Measurements from ENCODE around the gene TPRA1.
"Not testable (repeated sequence)": the region's sequence is repeated elsewhere in the genome, so short reads cannot be mapped to it uniquely, and the experiment has no call there.

The TPRA1 gene

DNA sequence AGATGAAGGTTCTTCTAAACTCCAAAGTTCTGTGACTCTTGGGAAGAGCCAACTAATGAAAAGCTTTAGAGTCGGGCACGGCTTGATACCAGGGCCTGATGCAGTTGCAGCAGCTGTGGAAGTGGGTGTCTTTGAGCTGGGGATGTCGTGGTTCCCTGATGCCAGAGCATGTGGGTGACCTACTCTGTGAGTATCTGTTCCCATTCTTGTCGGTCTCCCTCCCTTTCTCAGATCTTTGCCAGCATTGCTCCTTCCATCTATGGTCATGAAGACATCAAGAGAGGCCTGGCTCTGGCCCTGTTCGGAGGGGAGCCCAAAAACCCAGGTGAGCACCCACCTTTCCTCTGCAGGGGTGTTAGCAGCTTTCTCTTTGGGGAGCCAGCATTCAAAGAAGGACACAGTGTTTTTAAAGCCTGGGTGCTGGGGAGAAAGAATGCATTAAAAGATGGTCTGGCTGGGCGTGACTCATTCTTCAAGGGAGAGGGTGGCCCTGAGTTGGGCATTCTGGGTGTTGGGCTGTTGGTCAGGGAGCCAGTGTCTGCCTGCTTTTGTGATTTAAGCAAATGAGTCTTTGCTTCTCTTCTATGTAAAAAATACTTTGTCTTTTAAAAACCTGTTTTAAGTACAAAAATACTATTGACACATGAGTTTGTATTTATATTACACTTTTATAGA lies 25.2 kb upstream of the TPRA1 start:
- no peak for DNase-seq

DNA sequence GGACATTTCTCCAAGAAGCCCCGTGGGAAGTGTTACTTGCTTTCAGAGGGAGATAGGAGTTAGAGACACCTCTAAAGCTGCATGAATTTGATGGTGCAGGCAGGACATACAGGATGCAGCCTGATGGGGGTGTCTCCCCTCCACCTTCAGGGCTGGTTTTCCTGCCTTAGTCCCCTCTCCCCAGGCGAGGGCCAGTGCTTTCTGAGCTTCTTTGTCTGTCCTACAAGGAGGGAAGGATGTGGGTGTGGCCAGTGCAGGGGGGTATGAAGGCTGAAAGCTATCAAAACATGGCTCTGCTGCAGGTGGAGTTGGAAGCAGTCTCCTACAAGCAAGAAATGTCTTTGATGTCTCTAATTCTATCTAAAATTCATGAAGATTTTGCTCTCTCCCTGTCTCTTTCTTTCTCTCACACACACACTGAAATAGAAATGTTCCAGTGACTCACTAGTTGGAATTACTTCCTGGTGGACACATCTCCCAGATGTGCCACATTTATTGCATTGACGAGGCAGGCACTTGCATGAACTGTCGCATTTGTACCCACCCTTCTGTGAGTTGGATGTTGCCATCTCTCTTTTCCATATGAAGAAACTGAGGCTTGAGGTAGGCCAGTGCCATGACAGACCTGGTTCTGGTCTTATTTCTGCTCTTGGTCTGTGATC lies 24.5 kb upstream of the TPRA1 start:
- DNase-seq: no peak

DNA sequence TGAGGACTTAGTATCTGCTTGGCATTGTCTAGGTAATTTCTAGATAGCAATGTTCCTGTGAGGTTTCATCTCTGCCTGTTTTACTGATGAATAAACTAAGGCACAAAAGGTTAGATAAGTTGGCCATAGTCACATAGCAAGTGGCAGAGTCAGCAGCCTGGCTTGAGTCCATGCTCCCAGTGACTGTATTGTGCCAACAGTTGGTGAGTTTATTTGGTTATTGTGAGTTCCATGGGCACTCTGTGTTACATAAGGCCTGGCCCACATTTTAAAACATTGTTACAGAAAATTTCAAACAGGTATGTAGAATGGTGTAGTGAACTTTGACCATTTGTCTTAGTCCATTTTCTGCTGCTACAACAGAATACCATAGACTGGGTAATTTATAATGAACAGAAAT lies 22.9 kb upstream of the TPRA1 start:
- no peak for DNase-seq

DNA sequence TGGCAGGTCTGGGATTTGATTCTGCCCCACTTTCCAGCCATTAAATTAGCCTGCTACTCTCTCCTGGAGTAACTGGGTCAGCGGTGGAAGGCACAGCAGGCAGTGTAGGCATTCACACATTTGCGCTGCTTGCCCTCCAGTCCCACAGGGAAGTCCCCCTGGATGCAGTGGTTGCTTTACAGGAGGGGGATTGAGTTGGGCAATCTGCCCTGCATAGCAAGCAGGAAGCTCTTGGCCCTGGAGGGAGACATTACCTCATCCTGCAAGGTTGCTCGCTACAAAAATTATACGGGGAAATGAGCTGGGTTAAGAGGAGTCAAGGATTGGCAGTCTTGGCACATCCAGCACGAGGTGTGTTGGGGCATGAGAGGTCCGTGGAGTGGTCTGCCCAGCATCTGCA lies 22.4 kb upstream of the TPRA1 start:
- DNase-seq: no peak

DNA sequence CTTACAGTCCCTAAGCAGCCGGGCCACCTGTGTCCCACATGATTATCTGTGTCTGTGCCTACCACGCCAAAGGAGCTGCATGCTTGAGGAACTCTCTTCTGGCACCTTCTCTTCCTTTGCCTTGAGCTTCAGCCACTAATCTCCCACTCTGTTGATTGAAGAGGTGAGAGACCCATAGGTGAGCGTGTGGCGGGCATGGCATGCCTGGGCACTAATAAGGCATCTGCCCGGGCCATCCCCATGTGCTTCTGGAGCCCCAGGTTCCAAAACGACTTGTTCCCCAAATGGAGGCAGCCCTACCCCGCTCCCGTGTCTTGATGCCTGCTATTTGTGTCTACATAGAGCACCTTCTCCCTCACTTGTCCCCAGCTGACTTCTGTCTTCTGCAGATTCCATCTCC lies 20.7 kb upstream of the TPRA1 start:
- DNase-seq: no peak

DNA sequence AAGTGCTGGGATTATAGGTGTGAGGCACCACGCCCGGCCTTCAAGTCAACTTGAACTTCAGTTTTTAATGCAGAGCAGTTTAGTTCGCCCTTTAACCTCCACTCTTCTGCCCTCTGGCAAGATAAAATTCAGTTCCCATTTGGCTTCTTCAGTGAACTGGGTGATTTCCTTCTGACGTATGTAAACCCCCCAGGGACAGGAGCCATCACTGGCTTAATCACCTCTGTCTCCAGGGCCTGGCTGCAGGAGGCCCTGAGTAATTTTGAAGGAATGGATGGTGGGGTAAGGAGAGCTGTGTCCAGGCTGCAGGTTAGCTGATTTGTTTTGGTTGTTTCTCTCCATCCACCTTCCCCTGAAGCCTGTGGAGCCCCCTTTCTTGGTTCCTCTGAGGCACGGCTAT lies 19.6 kb upstream of the TPRA1 start:
- no peak for DNase-seq

DNA sequence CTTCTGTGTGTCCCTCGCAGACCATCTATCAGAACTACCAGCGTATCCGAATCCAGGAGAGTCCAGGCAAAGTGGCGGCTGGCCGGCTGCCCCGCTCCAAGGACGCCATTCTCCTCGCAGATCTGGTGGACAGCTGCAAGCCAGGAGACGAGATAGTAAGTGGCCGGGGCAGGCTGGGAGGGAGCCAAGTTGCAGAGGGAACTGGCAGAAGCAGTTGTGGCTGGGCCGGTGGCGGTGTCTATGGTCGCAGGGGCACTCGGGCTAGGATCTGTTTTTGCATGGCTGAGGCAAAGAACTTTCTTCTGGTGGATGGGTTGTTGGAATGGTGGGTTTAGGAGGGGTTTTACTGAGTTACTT lies 17.8 kb upstream of the TPRA1 start:
- no peak for DNase-seq

DNA sequence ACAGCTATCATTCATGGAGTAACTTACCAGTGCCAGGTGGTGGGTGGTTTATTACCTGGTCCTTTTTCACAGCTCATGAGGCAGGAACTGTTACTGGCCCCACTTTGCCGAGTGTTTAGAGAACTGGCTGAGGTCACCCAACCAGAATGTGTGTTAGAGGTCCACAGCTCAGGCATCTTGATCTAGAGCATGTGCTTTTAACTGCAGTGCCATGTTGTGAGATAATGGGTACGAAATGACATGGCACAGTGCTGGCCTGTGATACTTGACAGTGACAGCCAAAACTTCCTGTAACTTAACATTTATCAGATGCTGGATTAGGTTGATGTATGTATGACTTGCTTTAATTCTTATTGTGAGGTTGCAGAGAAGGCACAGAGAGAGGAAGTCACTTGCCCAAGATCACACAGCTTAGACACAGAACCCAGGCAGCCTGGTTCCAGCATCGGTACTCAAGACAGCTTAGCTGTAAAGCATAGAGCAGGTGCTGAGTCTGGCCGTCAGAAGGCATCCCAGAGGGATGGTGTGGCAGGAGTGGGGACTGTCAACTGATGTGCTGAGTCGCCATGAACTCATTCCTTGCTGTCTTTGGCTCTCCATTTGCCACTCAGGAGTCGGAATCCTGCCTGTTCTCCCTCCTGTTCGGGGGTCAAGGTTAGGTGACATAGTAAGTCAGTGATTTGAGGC lies 17.3 kb upstream of the TPRA1 start:
- DNase-seq: no peak

DNA sequence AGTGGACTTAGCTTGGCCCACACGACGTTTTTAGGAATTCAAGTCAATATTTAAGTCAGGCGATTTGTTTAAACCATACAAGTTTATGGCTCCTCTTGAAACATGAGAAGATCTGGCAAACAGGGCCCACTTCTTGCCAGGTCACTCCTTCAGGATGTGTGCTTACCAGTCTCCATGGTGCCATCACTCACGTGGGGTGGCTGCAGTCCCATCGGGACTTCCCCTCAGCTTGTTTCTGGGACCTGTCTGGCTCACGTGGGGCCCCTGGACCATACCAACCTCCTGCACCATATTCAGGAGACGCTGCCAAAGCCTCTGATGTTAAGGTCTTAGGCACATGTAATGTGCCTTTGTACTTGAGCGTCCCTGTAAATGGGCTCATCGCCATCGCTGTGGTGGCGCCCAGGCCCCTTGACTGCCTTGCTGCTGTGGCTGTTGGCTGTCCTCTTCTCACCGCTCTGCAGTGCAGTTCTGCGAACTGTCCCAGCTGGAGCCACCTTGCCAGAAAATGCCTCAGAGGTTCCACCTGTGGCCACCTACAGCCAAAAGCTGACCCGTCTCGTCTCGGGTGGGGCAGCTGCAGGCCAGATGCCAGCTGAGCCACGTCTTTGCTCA lies 16.6 kb upstream of the TPRA1 start:
- DNase-seq: no peak

DNA sequence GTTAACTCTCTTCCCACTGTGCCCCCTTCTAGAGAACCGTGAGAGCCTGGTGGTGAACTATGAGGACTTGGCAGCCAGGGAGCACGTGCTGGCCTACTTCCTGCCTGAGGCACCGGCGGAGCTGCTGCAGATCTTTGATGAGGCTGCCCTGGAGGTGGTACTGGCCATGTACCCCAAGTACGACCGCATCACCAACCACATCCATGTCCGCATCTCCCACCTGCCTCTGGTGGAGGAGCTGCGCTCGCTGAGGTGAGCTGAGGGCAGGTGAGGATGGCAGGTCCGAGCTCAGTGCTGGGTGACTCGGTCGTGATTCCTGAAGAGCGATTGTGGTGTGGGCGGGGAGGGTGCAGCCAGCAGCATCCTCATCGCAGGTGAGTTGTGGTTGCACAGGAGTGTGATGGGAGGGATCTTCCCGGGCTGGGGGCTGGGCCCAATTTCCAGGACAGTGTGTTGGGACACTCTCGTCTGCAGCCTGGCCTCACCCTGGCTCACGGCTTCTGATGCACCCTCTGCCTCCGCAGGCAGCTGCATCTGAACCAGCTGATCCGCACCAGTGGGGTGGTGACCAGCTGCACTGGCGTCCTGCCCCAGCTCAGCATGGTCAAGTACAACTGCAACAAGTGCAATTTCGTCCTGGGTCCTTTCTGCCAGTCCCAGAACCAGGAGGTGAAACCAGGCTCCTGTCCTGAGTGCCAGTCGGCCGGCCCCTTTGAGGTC lies 15.7 kb upstream of the TPRA1 start:
- DNase-seq: no peak

DNA sequence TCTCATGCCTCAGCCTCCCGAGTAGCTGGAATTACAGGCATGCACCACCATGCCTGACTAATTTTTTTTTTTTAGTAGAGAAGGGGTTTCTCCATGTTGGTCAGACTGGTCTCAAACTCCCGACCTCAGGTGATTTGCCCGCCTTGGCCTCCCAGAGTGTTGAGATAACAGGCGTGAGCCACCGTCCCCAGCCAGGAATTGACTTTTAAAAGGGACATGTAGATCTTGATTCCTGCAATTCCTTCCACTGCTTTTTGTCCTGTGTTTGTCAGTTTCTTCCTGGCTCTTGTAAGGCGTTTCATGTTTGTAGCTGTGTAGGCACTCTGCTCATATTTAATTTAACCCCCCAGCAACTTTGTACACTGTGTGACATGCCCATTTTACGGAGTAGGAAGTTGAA lies 15.0 kb upstream of the TPRA1 start:
- not testable (repeated sequence) for DNase-seq

DNA sequence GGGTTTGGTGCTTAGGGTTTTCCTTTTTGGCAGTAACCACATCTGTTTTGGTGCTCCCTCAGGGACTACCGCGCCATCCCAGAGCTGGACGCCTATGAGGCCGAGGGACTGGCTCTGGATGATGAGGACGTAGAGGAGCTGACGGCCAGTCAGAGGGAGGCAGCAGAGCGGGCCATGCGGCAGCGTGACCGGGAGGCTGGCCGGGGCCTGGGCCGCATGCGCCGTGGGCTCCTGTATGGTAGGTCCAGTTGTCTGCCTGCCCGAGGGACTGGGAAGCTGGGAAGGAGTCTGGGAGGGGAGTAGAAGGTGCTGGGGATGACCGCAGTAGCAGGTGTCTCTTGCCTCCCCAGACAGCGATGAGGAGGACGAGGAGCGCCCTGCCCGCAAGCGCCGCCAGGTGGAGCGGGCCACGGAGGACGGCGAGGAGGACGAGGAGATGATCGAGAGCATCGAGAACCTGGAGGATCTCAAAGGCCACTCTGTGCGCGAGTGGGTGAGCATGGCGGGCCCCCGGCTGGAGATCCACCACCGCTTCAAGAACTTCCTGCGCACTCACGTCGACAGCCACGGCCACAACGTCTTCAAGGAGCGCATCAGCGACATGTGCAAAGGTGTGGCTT lies 14.1 kb upstream of the TPRA1 start:
- DNase-seq: no peak

DNA sequence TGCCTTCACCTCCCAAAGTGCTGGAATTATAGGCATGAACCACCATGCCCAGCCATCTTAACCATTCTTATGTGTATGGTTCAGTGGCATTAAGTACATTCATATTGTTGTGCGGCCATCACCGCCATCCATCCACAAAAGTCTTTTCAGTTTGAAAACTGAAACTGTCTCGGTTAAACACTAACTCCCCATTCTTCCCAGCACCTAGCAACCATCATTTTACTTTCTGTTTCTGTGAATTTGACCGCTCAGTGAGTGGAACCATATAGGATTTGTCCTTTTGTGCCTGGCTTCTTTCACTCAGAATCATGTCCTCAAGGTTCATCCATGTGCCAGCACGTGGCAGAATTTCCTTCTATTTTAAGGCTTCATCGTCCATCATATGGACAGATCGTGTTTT lies 13.5 kb upstream of the TPRA1 start:
- no peak for DNase-seq

DNA sequence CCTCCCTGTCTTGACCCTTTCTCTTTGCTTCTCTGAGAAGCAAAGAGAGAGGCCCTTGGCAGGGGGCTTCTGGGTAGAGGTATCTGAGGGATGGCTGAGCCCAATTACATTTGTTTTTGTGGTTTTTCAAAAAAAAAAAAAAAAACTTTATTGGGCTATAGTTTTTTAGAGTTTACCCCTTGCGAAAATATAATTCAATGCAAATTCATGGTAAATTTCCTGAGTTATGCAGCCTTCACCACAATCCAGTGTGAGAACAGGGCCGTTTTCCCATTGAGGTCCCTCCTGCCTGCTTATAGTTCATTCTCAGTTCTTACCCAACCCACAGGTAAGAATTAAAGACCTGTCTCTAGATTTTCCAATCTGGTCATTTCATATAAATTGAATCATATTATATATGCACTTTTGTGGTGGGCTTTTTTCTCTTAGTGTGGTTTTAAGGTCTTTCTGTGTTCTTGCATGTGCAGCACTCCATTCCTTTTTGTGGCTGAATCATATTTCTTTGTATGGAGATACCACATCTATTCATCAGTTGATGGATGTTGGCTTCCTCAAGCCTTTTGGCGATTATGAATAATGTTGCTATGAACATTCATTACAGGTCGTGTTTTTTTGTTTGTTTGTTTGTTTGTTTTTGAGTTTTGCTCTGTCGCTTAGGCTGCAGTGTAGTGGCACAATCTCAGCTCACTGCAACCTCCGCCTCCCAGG lies 10.4 kb upstream of the TPRA1 start:
- no peak for DNase-seq

DNA sequence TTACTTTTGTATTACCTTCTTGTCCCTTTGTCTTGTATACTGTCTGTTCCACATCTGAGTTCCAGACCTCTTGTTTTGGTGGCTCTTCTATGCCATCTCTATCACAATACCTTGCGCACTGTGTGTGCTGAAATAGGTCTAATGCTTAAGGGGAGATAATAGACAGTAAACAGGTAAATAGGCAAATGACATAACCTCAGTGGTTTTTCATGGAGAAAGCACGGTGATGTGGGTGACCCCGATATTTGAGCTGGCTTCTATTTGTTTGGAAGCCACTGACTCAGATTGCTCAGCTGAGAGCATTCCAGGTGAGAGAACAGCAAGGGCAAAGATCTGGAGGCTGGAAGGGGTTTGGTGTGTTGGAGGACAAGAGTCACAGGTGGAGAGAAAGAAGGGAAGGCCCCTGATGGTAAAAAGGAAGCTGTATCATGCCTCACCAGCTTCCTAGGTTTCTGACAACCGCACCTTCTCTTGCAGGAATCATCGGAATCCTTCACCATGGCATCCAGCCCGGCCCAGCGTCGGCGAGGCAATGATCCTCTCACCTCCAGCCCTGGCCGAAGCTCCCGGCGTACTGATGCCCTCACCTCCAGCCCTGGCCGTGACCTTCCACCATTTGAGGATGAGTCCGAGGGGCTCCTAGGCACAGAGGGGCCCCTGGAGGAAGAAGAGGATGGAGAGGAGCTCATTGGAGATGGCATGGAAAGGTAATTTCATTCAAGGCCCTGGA lies 8.5 kb upstream of the TPRA1 start:
- no peak for DNase-seq

DNA sequence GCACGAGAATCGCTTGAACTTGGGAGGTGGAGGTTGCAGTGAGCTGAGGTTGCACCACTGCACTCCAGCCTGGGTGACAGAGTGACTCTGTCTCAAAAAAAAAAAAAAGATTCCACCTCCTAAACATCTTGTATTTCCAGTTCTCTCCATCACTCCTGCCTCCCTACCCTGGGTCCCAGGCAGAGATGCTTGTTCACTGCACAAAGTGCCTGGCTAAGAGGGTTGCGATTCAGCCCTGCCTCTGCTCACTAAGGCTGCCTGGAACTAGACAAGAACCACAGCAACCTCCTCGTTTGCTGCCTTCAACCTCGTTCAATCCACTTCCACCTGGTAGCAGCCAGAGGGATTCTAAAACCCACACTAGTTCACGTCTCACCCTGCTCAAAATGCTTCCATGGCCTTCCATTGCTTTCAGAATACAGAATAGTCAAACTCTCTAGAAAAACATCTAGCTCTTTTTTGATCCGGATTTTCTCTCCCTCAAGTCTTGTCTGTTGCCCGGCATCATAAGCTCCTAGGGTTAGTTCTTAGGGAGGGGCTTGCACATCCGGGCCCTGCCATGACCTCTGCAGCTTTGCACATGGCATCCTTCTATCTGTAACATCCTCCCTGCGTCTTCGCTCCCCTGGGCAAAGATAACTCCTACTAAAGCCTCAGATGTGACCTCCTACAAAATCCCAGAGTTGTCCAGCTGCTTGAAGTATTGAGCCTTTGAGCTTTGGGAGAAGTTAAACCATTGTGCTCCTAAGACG lies 6.7 kb upstream of the TPRA1 start:
- DNase-seq: no peak

DNA sequence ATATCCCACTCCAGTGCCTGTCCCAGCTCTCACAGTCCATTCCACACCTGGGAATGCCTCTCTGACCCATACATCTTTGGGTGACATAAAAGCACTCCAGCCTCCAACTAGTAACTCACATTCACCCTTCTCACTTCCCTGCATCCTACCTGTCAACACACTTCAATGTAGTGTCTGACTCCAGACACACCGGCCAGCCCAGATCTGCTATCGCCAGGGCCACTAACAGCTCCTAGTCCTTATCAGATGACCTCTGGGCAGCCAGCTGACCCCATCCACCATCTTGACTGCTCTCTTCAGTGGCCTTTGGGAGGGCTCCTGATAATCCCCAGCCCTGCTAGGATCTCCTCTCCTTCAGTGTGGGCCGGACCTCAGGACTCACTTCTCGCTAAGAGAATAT lies 4.8 kb upstream of the TPRA1 start:
- no peak for DNase-seq

DNA sequence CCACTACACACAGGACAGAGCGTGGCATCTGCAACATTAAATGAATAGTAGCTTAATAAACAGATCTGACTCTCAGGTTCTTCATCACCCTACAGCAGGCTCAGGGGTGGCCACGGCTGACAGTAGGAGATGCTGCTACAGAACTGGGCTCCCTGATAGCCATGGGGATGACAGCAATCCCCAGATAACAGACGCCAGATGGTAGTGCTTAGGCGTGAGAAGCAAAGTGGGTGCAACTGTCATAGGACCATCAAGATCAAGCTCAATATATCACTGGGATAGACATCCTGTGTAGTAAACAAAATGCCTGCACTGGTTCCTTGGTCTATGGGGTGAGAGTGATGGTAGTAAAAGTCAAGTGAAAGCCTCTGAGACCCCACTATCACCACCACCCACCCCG lies 2.6 kb upstream of the TPRA1 start:
- DNase-seq: no peak

DNA sequence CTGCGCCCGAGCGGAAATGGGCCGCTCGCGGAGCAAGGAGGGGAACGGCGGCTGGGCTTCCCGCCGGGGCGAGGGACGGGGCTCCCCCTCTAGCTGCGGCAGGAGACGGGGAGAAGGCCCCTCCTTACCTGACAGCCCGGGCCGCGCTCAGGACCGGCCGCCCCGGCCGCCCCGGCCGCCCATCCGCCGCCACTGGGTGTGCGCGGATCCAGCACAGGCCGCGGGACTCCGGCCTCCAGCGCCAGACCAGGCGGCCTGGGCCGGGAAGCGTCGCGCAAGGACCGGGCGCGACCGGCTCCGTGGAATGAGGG lies 296 bp downstream of the TPRA1 start:
- peak; percentile 43 to 48 for DNase-seq

DNA sequence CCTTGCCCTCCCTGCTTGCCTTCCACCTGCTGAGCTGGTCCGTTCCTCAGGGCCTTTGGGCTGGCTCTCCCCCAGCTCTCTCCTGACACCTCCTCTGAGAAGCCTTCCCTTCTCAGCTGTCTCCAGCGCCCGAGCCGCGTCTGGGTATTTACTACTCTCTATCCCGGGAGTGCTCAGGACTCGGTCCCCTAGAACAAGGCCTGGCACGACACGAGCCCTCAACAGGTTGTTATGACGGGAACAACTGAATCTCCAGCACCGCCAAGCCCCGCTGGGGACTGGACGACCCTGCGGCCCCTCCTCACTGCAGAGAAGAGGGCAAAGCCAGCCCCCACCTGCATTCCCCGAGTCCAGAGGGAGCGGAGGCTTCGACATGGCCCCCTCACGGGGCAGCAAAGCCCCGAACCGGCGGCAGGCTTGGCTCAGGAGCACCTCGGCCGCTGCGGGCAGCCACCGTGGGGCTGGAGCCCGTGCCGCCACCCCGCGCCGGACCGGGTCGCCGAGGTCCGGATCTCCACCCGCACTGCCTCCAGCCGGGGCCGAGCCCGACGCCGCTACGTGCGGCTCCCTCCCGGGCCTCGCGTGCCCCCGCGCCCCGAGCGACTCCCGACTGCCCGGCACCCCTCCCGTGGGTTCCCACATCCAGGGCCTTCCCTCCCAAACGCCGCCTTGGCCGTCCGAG lies 792 bp downstream of the TPRA1 start:
- peak; percentile 13 to 40 for DNase-seq
